ENCODE results near the gene VPS13D. TPM values are rescaled to one million over a fixed set of nuclear protein-coding genes. Genes with fewer than 3 reads are reported as not detected.
A peak's percentile ranks its signal among the peaks of the same experiment; 100 is the strongest.

Gene VPS13D
- total RNA-seq, 4 donors from 2014 or later = 33.2 to 115 (median 56.5) TPM

DNA sequence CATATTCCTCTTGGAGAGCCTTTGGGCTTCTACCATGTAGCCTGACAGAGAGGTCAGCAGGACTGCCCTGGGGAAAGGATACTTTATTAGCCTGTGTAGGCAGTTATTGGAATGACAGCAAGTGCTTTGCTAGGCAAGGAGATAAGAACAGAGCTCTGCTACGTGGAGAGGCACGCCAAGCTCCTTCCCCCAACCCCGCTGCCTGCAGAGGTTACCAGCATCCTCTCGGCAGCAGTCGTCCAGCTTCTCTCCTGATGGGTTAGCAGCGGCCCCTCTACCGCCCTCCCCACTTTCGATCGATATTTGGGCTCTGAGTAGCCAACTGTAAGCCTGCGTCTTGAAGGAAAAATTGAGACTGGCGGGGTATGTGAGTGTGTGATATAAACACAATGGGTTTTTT, 265.9 kb downstream of the VPS13D start:
- no peak for DNase-seq
- no peak for TF ChIP-seq POLR2A (IDR thresholded peaks at IDR 0.05)
- TF ChIP-seq, protein P1, sequence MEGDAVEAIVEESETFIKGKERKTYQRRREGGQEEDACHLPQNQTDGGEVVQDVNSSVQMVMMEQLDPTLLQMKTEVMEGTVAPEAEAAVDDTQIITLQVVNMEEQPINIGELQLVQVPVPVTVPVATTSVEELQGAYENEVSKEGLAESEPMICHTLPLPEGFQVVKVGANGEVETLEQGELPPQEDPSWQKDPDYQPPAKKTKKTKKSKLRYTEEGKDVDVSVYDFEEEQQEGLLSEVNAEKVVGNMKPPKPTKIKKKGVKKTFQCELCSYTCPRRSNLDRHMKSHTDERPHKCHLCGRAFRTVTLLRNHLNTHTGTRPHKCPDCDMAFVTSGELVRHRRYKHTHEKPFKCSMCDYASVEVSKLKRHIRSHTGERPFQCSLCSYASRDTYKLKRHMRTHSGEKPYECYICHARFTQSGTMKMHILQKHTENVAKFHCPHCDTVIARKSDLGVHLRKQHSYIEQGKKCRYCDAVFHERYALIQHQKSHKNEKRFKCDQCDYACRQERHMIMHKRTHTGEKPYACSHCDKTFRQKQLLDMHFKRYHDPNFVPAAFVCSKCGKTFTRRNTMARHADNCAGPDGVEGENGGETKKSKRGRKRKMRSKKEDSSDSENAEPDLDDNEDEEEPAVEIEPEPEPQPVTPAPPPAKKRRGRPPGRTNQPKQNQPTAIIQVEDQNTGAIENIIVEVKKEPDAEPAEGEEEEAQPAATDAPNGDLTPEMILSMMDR (IDR thresholded peaks at IDR 0.05) = no peak
- Histone ChIP-seq H3K4me1 (peaks cover 0 to 13% of the 10 kb centered on the region in 2 donors), H3K9me3 (no peaks in the 10 kb centered on the region), H3K27me3 (no peaks in the 10 kb centered on the region), H3K27ac (peak overlapping the region; percentile 33 to 76), H3K36me3 (no peaks in the 10 kb centered on the region), H3K4me3 (no peak overlapping the region)
- intact Hi-C loops (cut with DNase I; ENCODE audit: low total_unique reads) = no loop called here

DNA sequence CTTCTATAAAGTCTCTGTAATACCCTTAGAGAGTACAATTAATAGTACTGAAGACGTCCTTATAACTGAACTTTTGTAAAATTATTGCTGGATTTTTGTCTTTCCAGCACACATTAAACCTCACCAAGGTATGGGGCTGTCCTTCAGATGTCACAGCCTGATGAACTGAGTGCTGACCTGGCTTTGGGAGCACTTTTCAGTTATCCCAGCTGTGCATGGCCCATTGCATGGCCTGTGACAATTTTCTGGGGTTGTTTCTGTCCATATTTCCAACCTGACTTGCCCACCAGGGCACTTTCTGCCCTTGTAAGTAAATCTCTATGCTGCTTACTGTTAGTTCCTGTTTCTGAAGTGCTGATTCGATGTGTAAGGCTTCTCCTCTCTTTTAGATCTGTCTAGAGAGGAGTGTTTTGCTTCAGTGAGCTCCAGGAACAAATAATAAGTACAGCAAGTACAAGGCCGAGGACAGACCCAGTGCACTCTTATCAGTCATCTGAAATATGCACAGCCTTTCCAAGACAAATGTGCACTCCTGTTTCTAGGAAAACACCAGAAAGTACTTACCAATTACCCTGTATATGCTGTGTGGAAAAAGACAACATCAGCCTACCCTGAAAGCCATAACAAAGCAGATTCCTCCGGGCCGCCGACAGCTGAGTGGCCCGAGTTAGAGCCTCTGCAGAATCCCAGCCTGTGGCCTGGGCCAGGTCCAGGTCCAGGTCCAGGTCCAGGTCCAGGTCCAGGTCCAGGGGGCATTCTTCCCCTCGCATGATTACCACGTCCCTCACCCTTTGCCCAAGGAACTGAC, 266.5 kb downstream of the VPS13D start:
- H3K4me3 ChIP-seq = no peak overlapping the region
- intact Hi-C loops (cut with DNase I; ENCODE audit: low total_unique reads) = no loop called here
- H3K9me3 ChIP-seq = no peaks in the 10 kb centered on the region
- TF ChIP-seq, protein P1 (IDR thresholded peaks at IDR 0.05) = no peak
- no peak for TF ChIP-seq POLR2A (IDR thresholded peaks at IDR 0.05)
- H3K27me3 ChIP-seq = no peaks in the 10 kb centered on the region
- DNase-seq = no peak
- H3K4me1 ChIP-seq = peaks cover 0 to 13% of the 10 kb centered on the region in 2 donors
- no peaks in the 10 kb centered on the region for H3K36me3 ChIP-seq
- peak overlapping the region; percentile 33 to 76 for H3K27ac ChIP-seq

DNA sequence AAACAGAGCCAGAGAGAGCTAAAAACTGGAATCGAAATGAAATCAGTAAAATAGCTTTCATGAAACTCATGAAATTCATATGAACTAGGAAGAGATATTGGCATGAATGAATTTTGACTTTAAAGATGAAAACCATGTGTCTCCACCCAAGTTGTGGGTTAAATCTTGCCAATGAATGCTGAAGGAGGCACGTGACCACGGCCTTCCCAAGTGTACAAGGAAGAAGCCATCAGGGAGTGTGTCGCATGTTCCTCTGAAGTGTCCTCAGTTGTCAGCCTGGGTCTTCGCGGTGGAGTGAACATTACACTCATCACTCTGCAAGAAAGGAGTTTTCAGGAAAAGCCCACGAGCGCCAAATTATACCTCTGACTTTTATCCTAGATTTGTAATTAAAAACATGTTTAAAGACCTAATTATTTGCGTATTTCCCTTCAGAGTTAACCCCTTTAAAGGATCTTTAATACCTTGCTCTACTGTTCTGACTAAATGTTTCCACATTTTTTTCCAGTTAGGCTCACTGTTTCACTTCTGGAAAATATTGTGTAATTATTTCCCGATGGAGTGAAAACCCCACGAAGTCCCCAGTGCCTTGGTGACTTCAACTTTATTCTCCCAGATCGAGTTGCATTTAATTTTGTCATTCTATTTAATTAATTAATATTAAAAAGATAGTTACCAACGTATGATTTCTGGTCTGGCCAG, 269.9 kb downstream of the VPS13D start:
- DNase-seq = no peak
- Histone ChIP-seq H3K27me3 (no peaks in the 10 kb centered on the region), H3K9me3 (no peaks in the 10 kb centered on the region), H3K27ac (no peak overlapping the region), H3K4me1 (peaks cover 0 to 13% of the 10 kb centered on the region in 2 donors), H3K4me3 (no peak overlapping the region), H3K36me3 (no peaks in the 10 kb centered on the region)
- TF ChIP-seq, protein P1 (IDR thresholded peaks at IDR 0.05) = no peak
- TF ChIP-seq POLR2A (IDR thresholded peaks at IDR 0.05) = no peak
- intact Hi-C loops (cut with DNase I; ENCODE audit: low total_unique reads) = no loop called here

DNA sequence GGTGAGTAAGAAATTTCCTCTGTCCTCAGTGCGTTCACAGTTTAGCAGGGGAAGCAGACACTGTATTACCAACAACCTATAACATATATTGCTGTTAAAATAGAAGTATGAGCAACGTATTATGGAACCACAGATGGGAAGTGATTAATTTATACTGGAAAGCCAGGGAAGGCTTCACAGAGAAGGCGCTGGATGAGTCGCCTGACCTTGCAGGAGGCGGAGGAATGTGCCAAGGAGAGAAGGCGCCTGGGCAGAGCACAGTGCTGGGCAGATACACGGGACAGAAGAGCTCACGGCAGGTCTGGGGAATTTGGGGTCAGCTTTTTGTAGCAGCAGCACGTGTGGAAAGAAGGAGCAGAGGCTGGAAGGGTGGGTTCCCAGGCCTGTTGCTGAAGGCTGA, 271.8 kb downstream of the VPS13D start:
- Histone ChIP-seq H3K27me3 (no peaks in the 10 kb centered on the region), H3K36me3 (no peaks in the 10 kb centered on the region), H3K4me1 (peaks cover 0 to 3% of the 10 kb centered on the region in 2 donors), H3K27ac (no peak overlapping the region), H3K9me3 (no peaks in the 10 kb centered on the region), H3K4me3 (no peak overlapping the region)
- no peak for DNase-seq
- intact Hi-C loops (cut with DNase I; ENCODE audit: low total_unique reads) = no loop called here
- TF ChIP-seq, protein P1 (IDR thresholded peaks at IDR 0.05) = no peak
- no peak for TF ChIP-seq POLR2A (IDR thresholded peaks at IDR 0.05)

Measured in uterus (tissue), 4 donors.